MCF 10A (cell line): ENCODE measurements around the gene EVL. TPM values are rescaled to one million over a fixed set of nuclear protein-coding genes. Genes with fewer than 3 reads are reported as not detected.
A peak's percentile ranks its signal among the peaks of the same experiment; 100 is the strongest.

Experiments
- BruUV-seq: library from RNA; stranded (reverse); fragments of 400-500 nt; replicated peaks from 2 replicates; lab custom pipeline; 2021; lab: Mats Ljungman, UMichigan
- CTCF ChIA-PET: fragments of 300-600 bp; sonication (Branson Sonifier 250); formaldehyde crosslinking; extraction: SDS; loops from one replicate; lab custom pipeline; 2021; ENCODE audit warnings: antibody characterized with exemption, inconsistent platforms; lab: Yijun Ruan, JAX
- POLR2A ChIA-PET: fragments of 300-600, 350-650 bp; sonication (Branson Sonifier 250); formaldehyde crosslinking; extraction: SDS; loops from one replicate; lab custom pipeline; 2020; ENCODE audit warnings: antibody characterized with exemption, inconsistent platforms; lab: Yijun Ruan, JAX
- DNase-seq: peaks from one replicate; pipeline ENCODE4 v3.0.0-alpha.2; 2018; ENCODE audit not compliant: unreplicated experiment
- H3K27ac Mint-ChIP-seq: one replicate; pipeline ENCODE4 v1.8.0; 2022; ENCODE audit warnings: mild to moderate bottlenecking, low read depth, mixed read lengths; ENCODE audit not compliant: unreplicated experiment
- H3K27me3 Mint-ChIP-seq: one replicate; pipeline ENCODE4 v1.8.0; 2022; ENCODE audit warnings: mixed read lengths; ENCODE audit not compliant: insufficient read depth, unreplicated experiment
- H3K36me3 Mint-ChIP-seq: one replicate; pipeline ENCODE4 v1.8.0; 2022; ENCODE audit warnings: mild to moderate bottlenecking, moderate library complexity, mixed read lengths; ENCODE audit not compliant: insufficient read depth, unreplicated experiment
- H3K4me1 Mint-ChIP-seq: one replicate; pipeline ENCODE4 v1.8.0; 2022; ENCODE audit warnings: mixed read lengths; ENCODE audit not compliant: insufficient read depth, unreplicated experiment
- H3K4me3 Mint-ChIP-seq: one replicate; pipeline ENCODE4 v1.8.0; 2022; ENCODE audit warnings: mild to moderate bottlenecking, moderate library complexity, mixed read lengths; ENCODE audit not compliant: unreplicated experiment
- H3K9me3 Mint-ChIP-seq: one replicate; pipeline ENCODE4 v1.8.0; 2022; ENCODE audit warnings: mixed read lengths; ENCODE audit not compliant: unreplicated experiment
- intact Hi-C: fragments of 100-400 bp; cut with micrococcal nuclease; formaldehyde crosslinking; loops from 2 replicates; pipeline ENCODE4 v1.14.1; 2022
- total RNA-seq: library from RNA; stranded (reverse); gene quantifications from 2 replicates; pipeline ENCODE4 v1.2.3, GENCODE V29; 2022
- TF ChIP-seq, protein P1 (sequence below): fragments of 200-600 bp; IDR thresholded peaks from one replicate; pipeline ENCODE4 v1.8.0; 2022; ENCODE audit warnings: antibody characterized with exemption, mild to moderate bottlenecking; ENCODE audit not compliant: unreplicated experiment

EVL gene
- total RNA-seq, 1 experiment from 2014 or later = 55.4 TPM

DNA sequence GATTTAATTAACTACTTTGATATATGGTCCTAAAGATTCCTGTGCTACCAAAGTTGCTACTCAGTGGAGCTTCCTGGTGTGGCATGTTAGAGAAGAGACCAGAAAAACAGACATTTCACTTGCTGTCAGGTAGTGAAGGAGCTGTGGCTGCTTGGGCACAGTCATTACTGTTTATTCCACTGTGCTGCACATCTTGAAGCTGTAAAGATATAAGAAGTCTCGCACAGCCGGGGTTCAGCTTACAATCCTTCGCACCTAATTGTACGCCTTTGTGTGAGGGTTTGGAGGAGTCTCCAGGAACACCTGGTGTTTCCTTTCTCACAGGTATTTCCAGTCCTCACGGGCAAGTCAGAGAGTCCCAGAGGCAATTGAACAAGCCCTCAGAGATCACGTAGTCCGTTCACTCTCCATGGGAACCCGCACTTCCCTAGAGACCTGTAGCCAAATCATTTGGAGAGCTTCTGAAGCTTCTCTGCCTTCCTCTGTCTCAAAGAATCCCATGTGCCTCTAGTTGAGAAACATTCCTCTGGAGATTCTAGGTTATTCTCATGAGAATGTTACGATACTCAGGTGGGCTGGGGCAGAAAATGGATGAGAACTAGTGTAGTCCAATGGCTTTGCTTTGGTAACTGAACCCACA is 4.1 kb downstream of the EVL start:
- Mint-ChIP-seq H3K9me3 (peaks cover 9% of the 10 kb centered on the region), H3K4me3 (no peak overlapping the region), H3K27me3 (no peaks in the 10 kb centered on the region), H3K4me1 (peaks cover 30% of the 10 kb centered on the region), H3K27ac (no peak overlapping the region), H3K36me3 (no peaks in the 10 kb centered on the region)
- ChIA-PET CTCF (interaction anchor here (0.9 to 10.6 kb wide), 6 partner anchors 11 to 86 kb away, joined by 3 to 188 read pairs (median 6); no protein-coding TSS in a partner anchor), POLR2A (interaction anchor here (1.2 to 2.3 kb wide), 4 partner anchors 37 to 123 kb away, joined by 3 to 5 read pairs (median 4); no protein-coding TSS in a partner anchor)
- no TSS peak for BruUV-seq
- no peak for DNase-seq
- TF ChIP-seq, protein P1, sequence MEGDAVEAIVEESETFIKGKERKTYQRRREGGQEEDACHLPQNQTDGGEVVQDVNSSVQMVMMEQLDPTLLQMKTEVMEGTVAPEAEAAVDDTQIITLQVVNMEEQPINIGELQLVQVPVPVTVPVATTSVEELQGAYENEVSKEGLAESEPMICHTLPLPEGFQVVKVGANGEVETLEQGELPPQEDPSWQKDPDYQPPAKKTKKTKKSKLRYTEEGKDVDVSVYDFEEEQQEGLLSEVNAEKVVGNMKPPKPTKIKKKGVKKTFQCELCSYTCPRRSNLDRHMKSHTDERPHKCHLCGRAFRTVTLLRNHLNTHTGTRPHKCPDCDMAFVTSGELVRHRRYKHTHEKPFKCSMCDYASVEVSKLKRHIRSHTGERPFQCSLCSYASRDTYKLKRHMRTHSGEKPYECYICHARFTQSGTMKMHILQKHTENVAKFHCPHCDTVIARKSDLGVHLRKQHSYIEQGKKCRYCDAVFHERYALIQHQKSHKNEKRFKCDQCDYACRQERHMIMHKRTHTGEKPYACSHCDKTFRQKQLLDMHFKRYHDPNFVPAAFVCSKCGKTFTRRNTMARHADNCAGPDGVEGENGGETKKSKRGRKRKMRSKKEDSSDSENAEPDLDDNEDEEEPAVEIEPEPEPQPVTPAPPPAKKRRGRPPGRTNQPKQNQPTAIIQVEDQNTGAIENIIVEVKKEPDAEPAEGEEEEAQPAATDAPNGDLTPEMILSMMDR = no peak
- intact Hi-C loops = no loop called here

DNA sequence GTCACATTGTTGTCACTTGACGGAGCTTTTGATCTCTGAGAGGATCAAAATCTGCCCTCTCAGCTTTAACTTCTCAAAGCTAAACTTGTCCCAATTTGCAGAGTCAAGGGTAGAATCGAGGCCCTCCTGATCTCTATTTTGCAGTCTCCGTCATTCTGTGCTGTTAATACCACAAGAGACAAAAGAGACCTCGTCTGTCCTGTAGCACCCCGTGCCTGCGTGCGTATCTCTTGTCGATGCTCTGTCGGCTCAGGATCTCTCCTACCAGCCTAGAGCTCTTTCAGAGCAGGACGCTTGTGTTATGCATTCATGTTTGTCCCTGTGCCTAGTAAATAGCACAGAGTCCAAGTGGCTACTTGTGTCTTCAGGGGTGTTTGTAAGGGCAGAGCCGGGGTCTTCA is 5.1 kb downstream of the EVL start:
- intact Hi-C loops = no loop called here

DNA sequence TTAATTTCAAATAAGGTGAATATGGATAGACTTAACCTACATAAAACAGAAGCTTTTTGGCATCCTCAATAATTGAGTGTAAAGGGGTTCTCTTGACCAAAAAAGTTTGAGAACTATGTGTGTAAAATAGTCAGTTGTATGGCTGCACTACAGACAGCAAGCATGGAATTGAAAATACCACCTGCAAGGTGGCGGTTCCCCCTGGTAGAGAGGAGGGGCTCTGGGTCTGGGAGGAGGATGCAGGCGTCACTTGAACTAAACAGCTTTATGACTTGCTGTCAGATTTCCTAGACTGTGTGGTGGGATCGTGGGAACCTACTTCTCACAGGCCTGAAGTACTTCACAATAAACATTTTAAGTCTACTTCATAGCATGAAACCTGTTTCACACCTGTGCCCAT is 6.3 kb downstream of the EVL start:
- Mint-ChIP-seq H3K36me3 (no peaks in the 10 kb centered on the region), H3K4me3 (no peak overlapping the region), H3K9me3 (peaks cover 9% of the 10 kb centered on the region), H3K4me1 (peaks cover 42% of the 10 kb centered on the region), H3K27me3 (no peaks in the 10 kb centered on the region), H3K27ac (no peak overlapping the region)
- ChIA-PET CTCF (interaction anchor here (0.6 to 10.6 kb wide), 22 partner anchors 10 to 1659 kb away, joined by 3 to 188 read pairs (median 4); no protein-coding TSS in a partner anchor), POLR2A (interaction anchor here (0.6 to 3.1 kb wide), 10 partner anchors 8 to 143 kb away, joined by 3 to 30 read pairs (median 5); no protein-coding TSS in a partner anchor)
- TF ChIP-seq, protein P1 = no peak
- no TSS peak for BruUV-seq
- intact Hi-C loops = no loop called here
- DNase-seq = no peak

More for the DNA sequence above, 5.1 kb downstream of the EVL start:
- Mint-ChIP-seq H3K4me1 (peaks cover 30% of the 10 kb centered on the region), H3K4me3 (no peak overlapping the region), H3K27me3 (no peaks in the 10 kb centered on the region), H3K36me3 (no peaks in the 10 kb centered on the region), H3K27ac (no peak overlapping the region), H3K9me3 (peaks cover 9% of the 10 kb centered on the region)
- TF ChIP-seq, protein P1 = no peak
- ChIA-PET CTCF (interaction anchor here (0.6 to 10.6 kb wide), 9 partner anchors 12 to 122 kb away, joined by 3 to 188 read pairs (median 6); no protein-coding TSS in a partner anchor), POLR2A (interaction anchor here (1.3 to 3.1 kb wide), 4 partner anchors 38 to 122 kb away, joined by 3 to 30 read pairs (median 11); no protein-coding TSS in a partner anchor)
- DNase-seq = no peak
- BruUV-seq = no TSS peak

DNA sequence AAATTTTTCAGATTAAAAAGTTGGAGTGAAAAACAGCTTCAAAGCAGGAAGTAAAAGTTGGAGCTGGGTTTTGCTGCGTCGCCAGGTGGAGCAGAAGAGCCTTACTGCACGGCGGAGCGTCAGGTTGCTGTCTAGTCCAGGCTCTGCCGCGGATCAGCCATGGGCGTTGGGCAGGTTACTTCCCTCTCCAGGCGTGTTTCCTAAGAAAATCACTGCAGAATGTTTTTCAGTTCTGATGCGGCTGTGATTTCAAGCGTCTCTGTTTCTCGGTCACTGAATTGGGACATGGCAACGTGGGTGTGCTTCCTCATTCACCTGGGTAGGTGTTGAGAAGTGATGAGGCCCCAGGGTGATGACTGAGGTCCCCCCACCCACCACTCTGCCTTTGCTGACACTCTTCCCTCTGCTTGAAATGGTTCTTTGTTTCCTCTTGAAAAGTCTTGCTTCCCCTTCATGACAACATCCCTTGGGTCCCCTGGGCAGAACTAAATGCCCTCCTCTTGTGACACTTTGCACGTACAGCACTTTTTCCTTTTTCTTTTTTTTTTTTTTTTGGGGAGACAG is 7.6 kb downstream of the EVL start:
- TF ChIP-seq, protein P1 = peak; percentile 71
- Mint-ChIP-seq H3K4me1 (peaks cover 43% of the 10 kb centered on the region), H3K27me3 (no peaks in the 10 kb centered on the region), H3K36me3 (no peaks in the 10 kb centered on the region), H3K4me3 (peak overlapping the region; percentile 36), H3K27ac (peak overlapping the region; percentile 82), H3K9me3 (peaks cover 3% of the 10 kb centered on the region)
- intact Hi-C loops = loop anchor here (1.0 kb wide), 5 partner anchors 23 to 119 kb away; no protein-coding TSS in a partner anchor
- no TSS peak for BruUV-seq
- ChIA-PET CTCF (interaction anchor here (0.5 to 10.6 kb wide), 30 partner anchors 9 to 297 kb away, joined by 3 to 188 read pairs (median 5); no protein-coding TSS in a partner anchor), POLR2A (interaction anchor here (0.7 to 3.1 kb wide), 11 partner anchors 9 to 142 kb away, joined by 3 to 30 read pairs (median 5); no protein-coding TSS in a partner anchor)
- DNase-seq = peak; percentile 51
